HG02642 (cell line): ENCODE results near the gene TBL1X.
"Not testable (repeated sequence)": the region's sequence is repeated elsewhere in the genome, so short reads cannot be mapped to it uniquely, and the experiment has no call there.

Experiments used
- ATAC-seq: cut with Tn5 transposase; IDR thresholded peaks from one replicate; pipeline ENCODE4 v1.9.1; 2021; ENCODE audit warnings: mild to moderate bottlenecking; ENCODE audit not compliant: unreplicated experiment, poor library complexity

The TBL1X gene

GRCh38 chrX:9530848-9531274, 66.0 kb downstream of the TBL1X start:
- peak; percentile 86 for ATAC-seq

GRCh38 chrX:9532349-9532748, 67.5 kb downstream of the TBL1X start:
- no peak for ATAC-seq

- no peak for ATAC-seq
Measured at GRCh38 chrX:9533611-9534010, 68.8 kb downstream of the TBL1X start.

GRCh38 chrX:9534686-9535085, 69.8 kb downstream of the TBL1X start:
- no peak for ATAC-seq

GRCh38 chrX:9535101-9535500, 70.2 kb downstream of the TBL1X start:
- ATAC-seq, result no peak

GRCh38 chrX:9536156-9536555, 71.3 kb downstream of the TBL1X start:
- ATAC-seq, result not testable (repeated sequence)

- no peak for ATAC-seq
Measured at GRCh38 chrX:9537781-9538180, 72.9 kb downstream of the TBL1X start.

- ATAC-seq, result no peak
Measured at GRCh38 chrX:9538544-9539045, 73.7 kb downstream of the TBL1X start.

- no peak for ATAC-seq
Measured at GRCh38 chrX:9539605-9540387, 74.9 kb downstream of the TBL1X start.

GRCh38 chrX:9542106-9542760, 77.4 kb downstream of the TBL1X start:
- ATAC-seq, result no peak

- no peak for ATAC-seq
Measured at GRCh38 chrX:9542761-9543111, 77.9 kb downstream of the TBL1X start.

- no peak for ATAC-seq
Measured at GRCh38 chrX:9555354-9555753, 90.5 kb downstream of the TBL1X start.

GRCh38 chrX:9557091-9557490, 92.2 kb downstream of the TBL1X start:
- no peak for ATAC-seq

- no peak for ATAC-seq
Measured at GRCh38 chrX:9557521-9557920, 92.7 kb downstream of the TBL1X start.

GRCh38 chrX:9558615-9559014, 93.8 kb downstream of the TBL1X start:
- ATAC-seq, result no peak

- ATAC-seq, result no peak
Measured at GRCh38 chrX:9560219-9560618, 95.4 kb downstream of the TBL1X start.

- no peak for ATAC-seq
Measured at GRCh38 chrX:9561199-9561598, 96.3 kb downstream of the TBL1X start.

GRCh38 chrX:9562851-9563250, 98.0 kb downstream of the TBL1X start:
- no peak for ATAC-seq

GRCh38 chrX:9566150-9566621, 101.3 kb downstream of the TBL1X start:
- ATAC-seq, result no peak

- no peak for ATAC-seq
Measured at GRCh38 chrX:9569876-9570301, 105.0 kb downstream of the TBL1X start.

- peak; percentile 45 for ATAC-seq
Measured at GRCh38 chrX:9573282-9574106, 108.6 kb downstream of the TBL1X start.
